Activated effector memory CD4-positive, alpha-beta T cell treated with Interleukin-2 at 50 U/mL for 16 hours (primary cell): ENCODE data around the gene PTPRF.

Source experiments
- DNase-seq: peaks from one replicate; pipeline ENCODE4 v3.0.0-alpha.2; 2020

Gene PTPRF

GRCh38 chr1:43513471-43514173, 17.1 kb upstream of the PTPRF start:
- no peak for DNase-seq

- no peak for DNase-seq
Measured at GRCh38 chr1:43518935-43519686, 11.6 kb upstream of the PTPRF start.

GRCh38 chr1:43520100-43520778, 10.4 kb upstream of the PTPRF start:
- DNase-seq, result no peak

GRCh38 chr1:43521078-43521477, 9.6 kb upstream of the PTPRF start:
- no peak for DNase-seq

GRCh38 chr1:43521756-43522155, 8.9 kb upstream of the PTPRF start:
- no peak for DNase-seq

GRCh38 chr1:43522431-43522775, 8.3 kb upstream of the PTPRF start:
- DNase-seq, result no peak

GRCh38 chr1:43522776-43523480, 7.8 kb upstream of the PTPRF start:
- no peak for DNase-seq

- DNase-seq, result no peak
Measured at GRCh38 chr1:43524804-43525203, 5.9 kb upstream of the PTPRF start.

GRCh38 chr1:43526002-43526401, 4.7 kb upstream of the PTPRF start:
- no peak for DNase-seq

- DNase-seq, result no peak
Measured at GRCh38 chr1:43527111-43527878, 3.4 kb upstream of the PTPRF start.

- DNase-seq, result peak; percentile 61
Measured at GRCh38 chr1:43529206-43529731, 1.4 kb upstream of the PTPRF start.

- no peak for DNase-seq
Measured at GRCh38 chr1:43531107-43531905, 623 bp downstream of the PTPRF start.

GRCh38 chr1:43531906-43532584, 1.4 kb downstream of the PTPRF start:
- no peak for DNase-seq

GRCh38 chr1:43532716-43533115, 2.0 kb downstream of the PTPRF start:
- DNase-seq, result no peak

GRCh38 chr1:43533584-43533983, 2.9 kb downstream of the PTPRF start:
- DNase-seq, result no peak

- no peak for DNase-seq
Measured at GRCh38 chr1:43534256-43534655, 3.6 kb downstream of the PTPRF start.

- DNase-seq, result no peak
Measured at GRCh38 chr1:43536196-43536863, 5.6 kb downstream of the PTPRF start.

GRCh38 chr1:43536864-43537358, 6.2 kb downstream of the PTPRF start:
- DNase-seq, result no peak

- DNase-seq, result no peak
Measured at GRCh38 chr1:43537423-43538142, 6.9 kb downstream of the PTPRF start.

GRCh38 chr1:43538143-43538487, 7.4 kb downstream of the PTPRF start:
- DNase-seq, result no peak
